Measurements from ENCODE around the gene BICD1. TPM values are rescaled to one million over a fixed set of nuclear protein-coding genes. Genes with fewer than 3 reads are reported as not detected.
A peak's percentile ranks its signal among the peaks of the same experiment; 100 is the strongest.

The BICD1 gene
- total and polyA plus RNA-seq, 4 donors, result 6.1 to 22.9 (median 12.8) TPM

GRCh38 chr12:32331133-32331532 is 224.5 kb downstream of the BICD1 start:
- no peak overlapping the region for H3K9ac ChIP-seq (ENCODE audit: insufficient read depth in 1 of 2, low read length in 2 of 2)
- ATAC-seq (ENCODE audit: insufficient read depth, low FRiP score), result no peak
- no peak overlapping the region for H3K27ac ChIP-seq (ENCODE audit: low read depth in 1 of 2, low read length in 1 of 2)

GRCh38 chr12:32332446-32332845 is 225.8 kb downstream of the BICD1 start:
- Histone ChIP-seq H3K4me3 (no peak overlapping the region), H3K9ac (ENCODE audit: insufficient read depth in 1 of 2, low read length in 2 of 2) (no peak overlapping the region), H3K36me3 (ENCODE audit: control insufficient read depth in 4 of 4, insufficient read depth in 4 of 4, low read length in 4 of 4) (peaks cover 0 to 5% (median 2%) of the 10 kb centered on the region in 4 donors), H3K4me1 (ENCODE audit: control insufficient read depth in 5 of 5, insufficient read depth in 5 of 5, low read length in 5 of 5) (no peaks in the 10 kb centered on the region), H3K27ac (ENCODE audit: low read depth in 1 of 2, low read length in 1 of 2) (no peak overlapping the region), H3K27me3 (ENCODE audit: control insufficient read depth in 3 of 3, insufficient read depth in 3 of 3, low read length in 2 of 3) (no peaks in the 10 kb centered on the region), H3K9me3 (ENCODE audit: control insufficient read depth in 4 of 4, insufficient read depth in 3 of 4, low read length in 3 of 4) (no peaks in the 10 kb centered on the region)
- WGBS, 2 donors, result 57 to 66% methylated on average over 3 of the region's 3 CpGs
- ATAC-seq (ENCODE audit: insufficient read depth, low FRiP score) (no peak), DNase-seq (peak in 2 of 3 donors; percentile 6 to 12)
- no peak for TF ChIP-seq CTCF (IDR thresholded peaks at IDR 0.05; ENCODE audit: control extremely low read depth, extremely low read depth)

More at GRCh38 chr12:32331133-32331532, 224.5 kb downstream of the BICD1 start:
- Histone ChIP-seq H3K36me3 (ENCODE audit: control insufficient read depth in 4 of 4, insufficient read depth in 4 of 4, low read length in 4 of 4) (peaks cover 0 to 4% (median 2%) of the 10 kb centered on the region in 4 donors), H3K27me3 (ENCODE audit: control insufficient read depth in 3 of 3, insufficient read depth in 3 of 3, low read length in 2 of 3) (no peaks in the 10 kb centered on the region), H3K4me3 (no peak overlapping the region), H3K9me3 (ENCODE audit: control insufficient read depth in 4 of 4, insufficient read depth in 3 of 4, low read length in 3 of 4) (no peaks in the 10 kb centered on the region), H3K4me1 (ENCODE audit: control insufficient read depth in 5 of 5, insufficient read depth in 5 of 5, low read length in 5 of 5) (no peaks in the 10 kb centered on the region)
- no peak for TF ChIP-seq CTCF (IDR thresholded peaks at IDR 0.05; ENCODE audit: control extremely low read depth, extremely low read depth)
- 54 to 74% methylated on average over 2 of the region's 2 CpGs for WGBS, 2 donors
- peak in 1 of 3 donors; percentile 18 for DNase-seq

- H3K9ac ChIP-seq (ENCODE audit: insufficient read depth in 1 of 2, low read length in 2 of 2), result no peak overlapping the region
- no peaks in the 10 kb centered on the region for H3K9me3 ChIP-seq (ENCODE audit: control insufficient read depth in 4 of 4, insufficient read depth in 3 of 4, low read length in 3 of 4)
- WGBS, 2 donors, result 71 to 85% methylated on average over 4 of the region's 4 CpGs
- no peaks in the 10 kb centered on the region for H3K4me1 ChIP-seq (ENCODE audit: control insufficient read depth in 5 of 5, insufficient read depth in 5 of 5, low read length in 5 of 5)
- H3K36me3 ChIP-seq (ENCODE audit: control insufficient read depth in 4 of 4, insufficient read depth in 4 of 4, low read length in 4 of 4), result peaks cover 0 to 12% (median 6%) of the 10 kb centered on the region in 4 donors
- DNase-seq, result no peak
- no peak overlapping the region for H3K27ac ChIP-seq (ENCODE audit: low read depth in 1 of 2, low read length in 1 of 2)
- H3K27me3 ChIP-seq (ENCODE audit: control insufficient read depth in 3 of 3, insufficient read depth in 3 of 3, low read length in 2 of 3), result no peaks in the 10 kb centered on the region
- no peak for TF ChIP-seq CTCF (IDR thresholded peaks at IDR 0.05; ENCODE audit: control extremely low read depth, extremely low read depth)
- ATAC-seq (ENCODE audit: insufficient read depth, low FRiP score), result no peak
- no peak overlapping the region for H3K4me3 ChIP-seq
Observed at GRCh38 chr12:32334371-32334777, 227.7 kb downstream of the BICD1 start.

- no peaks in the 10 kb centered on the region for H3K9me3 ChIP-seq (ENCODE audit: control insufficient read depth in 4 of 4, insufficient read depth in 3 of 4, low read length in 3 of 4)
- WGBS, 2 donors, result 86 to 91% methylated on average over 4 of the region's 4 CpGs
Observed at GRCh38 chr12:32336261-32336660, 229.6 kb downstream of the BICD1 start.

More at GRCh38 chr12:32336261-32336660, 229.6 kb downstream of the BICD1 start:
- ATAC-seq (ENCODE audit: insufficient read depth, low FRiP score) (no peak), DNase-seq (no peak)
- no peak for TF ChIP-seq CTCF (IDR thresholded peaks at IDR 0.05; ENCODE audit: control extremely low read depth, extremely low read depth)
- no peaks in the 10 kb centered on the region for H3K27me3 ChIP-seq (ENCODE audit: control insufficient read depth in 3 of 3, insufficient read depth in 3 of 3, low read length in 2 of 3)
- H3K4me3 ChIP-seq, result no peak overlapping the region
- peaks cover 0 to 12% (median 6%) of the 10 kb centered on the region in 4 donors for H3K36me3 ChIP-seq (ENCODE audit: control insufficient read depth in 4 of 4, insufficient read depth in 4 of 4, low read length in 4 of 4)
- no peak overlapping the region for H3K27ac ChIP-seq (ENCODE audit: low read depth in 1 of 2, low read length in 1 of 2)
- H3K4me1 ChIP-seq (ENCODE audit: control insufficient read depth in 5 of 5, insufficient read depth in 5 of 5, low read length in 5 of 5), result no peaks in the 10 kb centered on the region
- no peak overlapping the region for H3K9ac ChIP-seq (ENCODE audit: insufficient read depth in 1 of 2, low read length in 2 of 2)

All from lung (tissue), 12 donors.